Measurements from ENCODE around the gene SERPINC1.
A peak's percentile ranks its signal among the peaks of the same experiment; 100 is the strongest.
"Not testable (repeated sequence)": the region's sequence is repeated elsewhere in the genome, so short reads cannot be mapped to it uniquely, and the experiment has no call there.

The SERPINC1 gene

GRCh38 chr1:173894189-173894588 is 22.9 kb downstream of the SERPINC1 start:
- no peak for FAIRE-seq

GRCh38 chr1:173893611-173894010 is 23.5 kb downstream of the SERPINC1 start:
- FAIRE-seq (no peak), DNase-seq (ENCODE audit: insufficient read length, low spot score) (no peak)

More at GRCh38 chr1:173894189-173894588, 22.9 kb downstream of the SERPINC1 start:
- DNase-seq (ENCODE audit: insufficient read length, low spot score): no peak

GRCh38 chr1:173889885-173890284 is 27.2 kb downstream of the SERPINC1 start:
- FAIRE-seq (no peak), DNase-seq (ENCODE audit: insufficient read length, low spot score) (no peak)

- no peak for FAIRE-seq
- no peak for DNase-seq (ENCODE audit: insufficient read length, low spot score)
Measured at GRCh38 chr1:173888749-173889148, 28.4 kb downstream of the SERPINC1 start.

- FAIRE-seq (no peak), DNase-seq (ENCODE audit: insufficient read length, low spot score) (no peak)
Measured at GRCh38 chr1:173887627-173888026, 29.5 kb downstream of the SERPINC1 start.

GRCh38 chr1:173886746-173887611 is 30.1 kb downstream of the SERPINC1 start:
- DNase-seq (ENCODE audit: insufficient read length, low spot score): no peak
- no peak for FAIRE-seq

GRCh38 chr1:173884701-173885100 is 32.4 kb downstream of the SERPINC1 start:
- FAIRE-seq (peak; percentile 28), DNase-seq (ENCODE audit: insufficient read length, low spot score) (no peak)

- not testable (repeated sequence) for FAIRE-seq; DNase-seq (ENCODE audit: insufficient read length, low spot score)
Measured at GRCh38 chr1:173881117-173881516, 36.0 kb downstream of the SERPINC1 start.

GRCh38 chr1:173878251-173878650 is 38.9 kb downstream of the SERPINC1 start:
- DNase-seq (ENCODE audit: insufficient read length, low spot score): no peak
- no peak for FAIRE-seq

- no peak for FAIRE-seq
- no peak for DNase-seq (ENCODE audit: insufficient read length, low spot score)
Measured at GRCh38 chr1:173876732-173877131, 40.4 kb downstream of the SERPINC1 start.

- FAIRE-seq: no peak
- DNase-seq (ENCODE audit: insufficient read length, low spot score): no peak
Measured at GRCh38 chr1:173871500-173871899, 45.6 kb downstream of the SERPINC1 start.

GRCh38 chr1:173871091-173871490 is 46.0 kb downstream of the SERPINC1 start:
- FAIRE-seq: no peak
- no peak for DNase-seq (ENCODE audit: insufficient read length, low spot score)

GRCh38 chr1:173870252-173871075 is 46.7 kb downstream of the SERPINC1 start:
- FAIRE-seq (no peak), DNase-seq (ENCODE audit: insufficient read length, low spot score) (no peak)

GRCh38 chr1:173869021-173869359 is 48.1 kb downstream of the SERPINC1 start:
- FAIRE-seq (no peak), DNase-seq (ENCODE audit: insufficient read length, low spot score) (no peak)

- FAIRE-seq: no peak
Measured at GRCh38 chr1:173868266-173869020, 48.7 kb downstream of the SERPINC1 start, which contains the start of gene ZBTB37. ZBTB37 (plus strand) TSS chr1:173868380; CDS start chr1:173870226, 1,846 bp downstream.

GRCh38 chr1:173867753-173868265 is 49.3 kb downstream of the SERPINC1 start, which contains the start of gene GAS5:
GAS5 (minus strand) TSS chr1:173867989.
- peak; percentile 97 for FAIRE-seq
- DNase-seq (ENCODE audit: insufficient read length, low spot score): peak; percentile 96

More at GRCh38 chr1:173868266-173869020, 48.7 kb downstream of the SERPINC1 start, which contains the start of gene ZBTB37:
- DNase-seq (ENCODE audit: insufficient read length, low spot score): peak; percentile 79

GRCh38 chr1:173867141-173867752 is 49.9 kb downstream of the SERPINC1 start:
- DNase-seq (ENCODE audit: insufficient read length, low spot score) (no peak), FAIRE-seq (no peak)

- DNase-seq (ENCODE audit: insufficient read length, low spot score) (no peak), FAIRE-seq (no peak)
Measured at GRCh38 chr1:173866413-173867115, 50.6 kb downstream of the SERPINC1 start.

GRCh38 chr1:173865468-173866164 is 51.5 kb downstream of the SERPINC1 start:
- DNase-seq (ENCODE audit: insufficient read length, low spot score) (no peak), FAIRE-seq (no peak)

Data from HTR-8/SVneo (cell line).